GM18505 (cell line): ENCODE measurements around the gene ADAMTS12.

Experiments used
- ATAC-seq: cut with Tn5 transposase; IDR thresholded peaks from one replicate; pipeline ENCODE4 v1.9.1; 2021; ENCODE audit not compliant: unreplicated experiment
- POLR2A ChIP-seq: IDR thresholded peaks from 4 replicates; pipeline ENCODE4 v1.6.1; 2011; ENCODE audit warnings: borderline replicate concordance; ENCODE audit not compliant: insufficient read depth, insufficient read length; ENCODE audit errors: extremely low read depth

ADAMTS12 gene

GRCh38 chr5:33736510-33736909, 155.3 kb downstream of the ADAMTS12 start:
- no peak for ATAC-seq
- no peak for TF ChIP-seq POLR2A

- no peak for TF ChIP-seq POLR2A
- ATAC-seq, result no peak
These were observed 156.7 kb downstream of the ADAMTS12 start for GRCh38 chr5:33735072-33735471.

- TF ChIP-seq POLR2A, result no peak
- no peak for ATAC-seq
These were observed 157.3 kb downstream of the ADAMTS12 start for GRCh38 chr5:33734537-33734936.

- TF ChIP-seq POLR2A, result no peak
- no peak for ATAC-seq
These were observed 158.6 kb downstream of the ADAMTS12 start for GRCh38 chr5:33733225-33733624.

- no peak for TF ChIP-seq POLR2A
- ATAC-seq, result no peak
These were observed 165.2 kb downstream of the ADAMTS12 start for GRCh38 chr5:33726422-33727165.

DNA sequence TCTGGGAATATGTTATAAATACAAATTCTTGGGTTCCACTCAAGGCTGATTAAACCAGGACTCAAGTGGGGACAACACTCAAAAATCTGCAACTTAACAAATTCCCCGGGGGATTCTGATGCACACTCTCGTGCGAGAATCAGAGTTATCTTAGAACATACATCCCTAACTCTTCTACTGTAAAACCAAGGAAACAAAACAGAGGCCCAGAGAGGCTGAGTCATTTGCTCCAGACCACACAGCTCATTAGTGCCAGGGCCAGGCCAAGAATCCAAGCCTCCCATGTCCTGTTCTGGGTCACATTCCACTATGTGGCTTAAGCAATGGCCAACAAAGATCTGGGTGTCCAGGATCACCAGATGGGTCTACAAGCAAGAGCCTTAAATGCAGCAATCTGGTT, 166.0 kb downstream of the ADAMTS12 start:
- no peak for TF ChIP-seq POLR2A
- no peak for ATAC-seq

- TF ChIP-seq POLR2A, result no peak
- ATAC-seq, result no peak
These were observed 170.1 kb downstream of the ADAMTS12 start for GRCh38 chr5:33721491-33722200.

GRCh38 chr5:33720176-33720575, 171.6 kb downstream of the ADAMTS12 start:
- no peak for TF ChIP-seq POLR2A
- no peak for ATAC-seq

- TF ChIP-seq POLR2A, result no peak
- no peak for ATAC-seq
These were observed 172.0 kb downstream of the ADAMTS12 start for GRCh38 chr5:33719769-33720168.

GRCh38 chr5:33715661-33716060, 176.1 kb downstream of the ADAMTS12 start:
- no peak for ATAC-seq

GRCh38 chr5:33713136-33713765, 178.5 kb downstream of the ADAMTS12 start:
- ATAC-seq, result no peak
- no peak for TF ChIP-seq POLR2A

More at GRCh38 chr5:33715661-33716060, 176.1 kb downstream of the ADAMTS12 start:
- no peak for TF ChIP-seq POLR2A

DNA sequence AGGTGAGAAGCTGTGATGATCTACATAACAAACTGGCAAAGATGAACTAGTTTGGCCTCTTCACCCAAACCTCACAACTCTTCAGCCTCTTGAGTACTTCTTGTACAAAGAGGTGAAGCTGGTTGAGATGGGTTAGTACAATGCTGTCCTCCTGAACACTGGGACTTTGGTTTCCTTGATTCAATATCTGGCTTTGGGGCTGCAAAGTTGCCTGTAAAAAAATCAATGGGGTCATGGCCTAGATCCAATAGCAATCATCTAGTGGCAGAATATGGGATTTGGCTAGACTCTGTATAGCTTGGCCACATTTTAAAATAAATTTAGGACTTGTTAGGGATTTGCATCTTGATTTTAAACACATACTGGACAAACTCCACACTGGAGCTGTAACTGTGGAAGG, 179.1 kb downstream of the ADAMTS12 start:
- TF ChIP-seq POLR2A, result no peak
- ATAC-seq, result no peak

- TF ChIP-seq POLR2A, result no peak
- no peak for ATAC-seq
These were observed 180.6 kb downstream of the ADAMTS12 start for GRCh38 chr5:33711094-33711679.
